Measurements from ENCODE around the gene CPLANE2.
A peak's percentile ranks its signal among the peaks of the same experiment; 100 is the strongest.

CPLANE2 gene

GRCh38 chr1:16210581-16210980 is 26.4 kb downstream of the CPLANE2 start:
- Mint-ChIP-seq H3K4me1 (peaks cover 11% of the 10 kb centered on the region), H3K4me3 (no peak overlapping the region), H3K36me3 (peaks cover 5% of the 10 kb centered on the region), H3K27ac (no peak overlapping the region), H3K9me3 (no peaks in the 10 kb centered on the region)
- no peak for ATAC-seq
- DNase-seq (ENCODE audit: low spot score in 2 of 2) = no peak

DNA sequence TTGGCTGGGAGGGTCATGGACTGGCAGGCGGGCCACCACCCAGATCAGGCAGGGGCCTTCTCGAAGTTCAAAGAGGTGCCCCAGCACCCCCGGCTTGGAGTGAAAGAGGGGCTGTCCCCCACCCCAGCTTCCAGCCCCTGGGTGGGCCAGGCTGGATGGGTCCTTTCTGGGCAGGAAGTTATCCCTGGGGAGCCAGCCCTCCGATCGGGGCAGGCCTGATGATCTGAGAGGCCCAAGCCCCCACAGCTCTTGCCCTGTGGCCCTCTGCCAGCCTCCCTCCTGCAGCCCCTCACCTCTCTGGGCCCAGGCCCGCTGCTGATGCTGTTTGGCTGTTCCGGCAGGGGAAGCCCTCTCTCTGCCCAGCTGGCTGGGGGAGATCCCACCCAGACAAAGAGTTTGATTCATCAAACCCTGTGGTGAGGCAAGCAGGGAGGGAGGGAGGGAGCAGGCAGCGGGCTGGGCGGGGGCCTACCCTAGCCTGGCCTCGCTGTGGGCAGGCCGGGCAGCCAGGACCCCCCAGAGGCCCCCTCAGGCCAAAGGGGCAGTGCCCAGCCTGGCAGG is 27.1 kb downstream of the CPLANE2 start:
- ATAC-seq (no peak), DNase-seq (ENCODE audit: low spot score in 2 of 2) (no peak)
- H3K4me3 Mint-ChIP-seq = no peak overlapping the region
- H3K36me3 Mint-ChIP-seq = peaks cover 5% of the 10 kb centered on the region
- H3K4me1 Mint-ChIP-seq = peaks cover 14% of the 10 kb centered on the region
- no peak overlapping the region for H3K27ac Mint-ChIP-seq
- H3K9me3 Mint-ChIP-seq = no peaks in the 10 kb centered on the region

GRCh38 chr1:16209132-16209846 is 27.7 kb downstream of the CPLANE2 start:
- peak overlapping the region; percentile 87 for H3K4me3 Mint-ChIP-seq
- peaks cover 20% of the 10 kb centered on the region for H3K4me1 Mint-ChIP-seq
- no peaks in the 10 kb centered on the region for H3K9me3 Mint-ChIP-seq
- peaks cover 5% of the 10 kb centered on the region for H3K36me3 Mint-ChIP-seq
- H3K27ac Mint-ChIP-seq = no peak overlapping the region
- DNase-seq (ENCODE audit: low spot score in 2 of 2) (no peak), ATAC-seq (no peak)

GRCh38 chr1:16208270-16208987 is 28.6 kb downstream of the CPLANE2 start:
- H3K27ac Mint-ChIP-seq = peak overlapping the region; percentile 17
- H3K4me3 Mint-ChIP-seq = peak overlapping the region; percentile 87
- no peak for DNase-seq (ENCODE audit: low spot score in 2 of 2)
- H3K36me3 Mint-ChIP-seq = peaks cover 9% of the 10 kb centered on the region
- ATAC-seq = no peak
- no peaks in the 10 kb centered on the region for H3K9me3 Mint-ChIP-seq
- peaks cover 20% of the 10 kb centered on the region for H3K4me1 Mint-ChIP-seq

DNA sequence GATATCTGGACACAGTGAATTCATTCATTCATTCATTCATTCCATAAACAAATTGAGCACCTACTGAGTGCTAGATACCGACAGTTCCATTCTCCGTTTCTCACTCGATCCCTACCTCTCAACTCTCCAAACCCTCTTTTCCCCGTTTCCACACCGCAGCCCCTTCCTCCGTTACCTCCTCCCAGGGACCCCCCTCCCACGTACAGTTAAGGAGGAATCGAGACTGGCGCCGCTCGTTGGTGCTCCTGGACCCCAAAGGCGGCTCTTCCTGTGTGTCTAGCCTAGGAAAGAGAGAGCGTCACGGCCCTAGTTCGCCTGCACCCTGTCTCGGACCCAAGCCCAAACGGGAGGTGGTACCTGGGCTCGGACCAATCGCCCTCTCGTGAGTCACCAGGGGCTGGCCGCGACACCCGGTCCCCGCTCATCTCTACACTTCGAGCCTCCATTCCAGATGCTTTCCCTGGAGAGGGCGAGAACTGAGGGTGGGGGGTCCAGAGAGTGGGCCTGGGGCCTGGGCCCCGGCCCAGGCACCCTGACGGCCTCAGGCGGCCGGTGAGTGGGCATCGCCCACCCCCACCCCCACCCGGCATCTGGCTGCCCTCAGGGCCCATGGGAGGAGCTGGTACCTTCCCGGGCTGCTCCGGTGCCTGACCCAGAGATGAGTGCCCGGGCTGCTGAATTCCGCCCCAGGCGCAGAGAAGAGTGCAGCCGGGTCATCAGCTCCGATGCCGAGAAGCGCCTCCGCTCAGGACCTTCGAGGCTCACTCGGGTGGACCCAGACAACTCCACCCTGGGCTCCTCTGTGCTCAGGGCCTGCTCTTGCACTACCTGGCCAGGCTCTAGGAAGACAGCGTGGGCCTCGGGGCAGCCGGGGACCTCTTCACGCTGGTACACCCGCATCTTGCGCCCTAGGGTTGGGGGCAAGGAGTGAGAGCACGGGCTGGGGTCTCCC is 29.4 kb downstream of the CPLANE2 start:
- H3K9me3 Mint-ChIP-seq = no peaks in the 10 kb centered on the region

DNA sequence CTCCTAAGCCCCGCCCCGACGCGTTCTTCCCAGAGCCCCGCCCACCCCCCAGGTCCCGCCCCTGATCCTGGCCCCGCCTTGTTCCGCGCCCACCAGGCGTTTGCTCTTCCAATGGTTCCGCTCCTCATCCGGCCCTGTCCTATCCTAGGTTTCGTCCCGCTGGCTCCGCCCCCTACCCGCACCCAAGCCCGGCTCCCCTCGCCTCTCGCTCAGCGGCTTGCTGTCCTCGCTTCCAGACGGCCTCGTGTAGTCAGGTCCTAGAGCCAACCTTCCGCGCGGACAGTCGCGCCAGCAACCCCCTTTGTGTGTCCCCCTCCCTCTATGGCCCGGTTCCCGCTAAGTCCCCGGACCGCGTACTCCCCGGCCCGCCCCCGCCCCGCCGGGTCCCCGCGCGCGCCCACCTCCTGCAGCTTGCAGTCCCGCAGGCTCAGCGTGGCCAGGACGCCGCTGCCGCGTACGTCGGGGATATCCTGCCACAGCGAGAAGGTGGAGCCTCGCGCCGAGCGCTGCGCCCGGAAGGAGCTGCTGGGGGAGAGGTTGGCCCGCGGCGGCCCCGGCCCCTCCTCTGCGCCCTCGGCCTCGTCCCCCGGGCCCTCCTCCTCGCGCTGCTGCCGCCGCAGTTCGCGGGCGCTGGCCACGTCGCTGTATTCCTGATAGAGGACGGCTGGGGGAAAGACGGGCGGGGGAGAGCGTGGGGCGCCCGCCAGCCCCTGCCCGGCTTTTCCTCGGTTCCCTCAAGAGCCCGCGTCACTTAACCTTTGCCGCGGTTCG is 30.3 kb downstream of the CPLANE2 start:
- Mint-ChIP-seq H3K27ac (peak overlapping the region; percentile 95), H3K36me3 (peaks cover 17% of the 10 kb centered on the region), H3K4me1 (peaks cover 20% of the 10 kb centered on the region), H3K4me3 (peak overlapping the region; percentile 87), H3K9me3 (no peaks in the 10 kb centered on the region)
- peak; percentile 92 for ATAC-seq
- peak; percentile 82 to 97 for DNase-seq (ENCODE audit: low spot score in 2 of 2)

More for the DNA sequence above, 29.4 kb downstream of the CPLANE2 start:
- H3K27ac Mint-ChIP-seq = peak overlapping the region; percentile 95
- peak overlapping the region; percentile 87 for H3K4me3 Mint-ChIP-seq
- peaks cover 15% of the 10 kb centered on the region for H3K36me3 Mint-ChIP-seq
- ATAC-seq (no peak), DNase-seq (ENCODE audit: low spot score in 2 of 2) (no peak)
- peaks cover 20% of the 10 kb centered on the region for H3K4me1 Mint-ChIP-seq

GRCh38 chr1:16205891-16206546 is 31.0 kb downstream of the CPLANE2 start:
- H3K36me3 Mint-ChIP-seq = peaks cover 17% of the 10 kb centered on the region
- DNase-seq (ENCODE audit: low spot score in 2 of 2) = no peak
- peak overlapping the region; percentile 95 for H3K27ac Mint-ChIP-seq
- peak overlapping the region; percentile 87 for H3K4me3 Mint-ChIP-seq
- peak; percentile 17 for ATAC-seq
- no peaks in the 10 kb centered on the region for H3K9me3 Mint-ChIP-seq
- H3K4me1 Mint-ChIP-seq = peaks cover 20% of the 10 kb centered on the region

DNA sequence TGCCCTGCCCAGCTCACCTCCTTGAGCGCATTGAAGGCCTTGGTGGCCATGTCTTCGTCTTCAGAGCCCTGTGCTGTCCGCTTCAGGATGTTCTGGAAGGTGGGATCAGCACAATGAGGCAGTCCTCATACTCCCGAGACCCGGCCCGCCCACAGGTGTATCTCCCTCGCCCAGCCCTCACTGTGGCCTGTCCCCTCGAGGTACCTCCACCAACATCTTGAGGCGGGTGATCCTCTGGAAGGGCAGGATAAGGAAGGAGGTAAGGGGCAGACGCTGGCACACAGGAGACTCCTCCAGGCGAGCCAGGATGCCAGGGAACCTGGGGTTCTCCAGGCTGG is 31.7 kb downstream of the CPLANE2 start:
- H3K4me1 Mint-ChIP-seq = peaks cover 20% of the 10 kb centered on the region
- H3K9me3 Mint-ChIP-seq = no peaks in the 10 kb centered on the region
- ATAC-seq = no peak
- peak overlapping the region; percentile 87 for H3K4me3 Mint-ChIP-seq
- no peak for DNase-seq (ENCODE audit: low spot score in 2 of 2)
- H3K27ac Mint-ChIP-seq = no peak overlapping the region
- H3K36me3 Mint-ChIP-seq = peaks cover 17% of the 10 kb centered on the region

DNA sequence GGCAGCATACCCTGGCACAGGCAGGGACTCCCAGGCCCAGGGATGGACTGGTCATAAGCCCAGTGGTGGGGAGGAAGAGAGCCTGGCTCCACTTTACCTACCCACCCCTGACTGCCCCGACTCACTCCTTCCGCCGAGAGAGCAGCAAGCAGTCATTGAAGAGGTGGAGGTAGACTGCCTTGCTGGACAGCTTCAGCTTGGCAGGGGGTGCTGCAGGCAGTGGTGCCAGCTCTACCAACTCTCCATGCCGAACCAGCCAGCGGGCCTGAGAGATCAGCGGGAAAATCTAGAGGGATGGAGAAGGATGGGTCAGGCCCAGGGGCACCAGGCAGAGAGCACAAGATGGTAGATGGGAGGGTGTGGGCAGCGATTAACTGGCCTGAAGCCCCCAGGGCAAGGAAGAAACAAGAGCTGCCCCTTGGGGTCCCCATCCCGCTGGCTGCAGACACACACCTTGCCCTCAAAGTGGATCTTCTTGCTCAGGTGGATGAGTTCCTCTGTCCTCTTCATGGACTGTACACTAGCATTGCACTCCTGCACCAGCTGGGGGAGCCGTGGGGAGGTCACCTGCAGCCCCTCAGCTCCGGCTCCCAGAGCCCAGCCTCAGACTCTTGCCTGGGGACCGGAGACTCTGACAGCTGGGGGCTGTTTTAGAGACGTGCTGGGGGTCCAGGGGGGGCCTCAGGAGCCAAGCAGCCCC is 32.2 kb downstream of the CPLANE2 start:
- Mint-ChIP-seq H3K4me1 (peaks cover 20% of the 10 kb centered on the region), H3K4me3 (peak overlapping the region; percentile 87), H3K36me3 (peaks cover 17% of the 10 kb centered on the region), H3K27ac (no peak overlapping the region), H3K9me3 (no peaks in the 10 kb centered on the region)
- DNase-seq (ENCODE audit: low spot score in 2 of 2) = peak in 1 of 2 donors; percentile 60
- ATAC-seq = no peak

GRCh38 chr1:16204216-16204615 is 32.8 kb downstream of the CPLANE2 start:
- no peak overlapping the region for H3K27ac Mint-ChIP-seq
- no peaks in the 10 kb centered on the region for H3K9me3 Mint-ChIP-seq
- H3K4me3 Mint-ChIP-seq = peak overlapping the region; percentile 87

DNA sequence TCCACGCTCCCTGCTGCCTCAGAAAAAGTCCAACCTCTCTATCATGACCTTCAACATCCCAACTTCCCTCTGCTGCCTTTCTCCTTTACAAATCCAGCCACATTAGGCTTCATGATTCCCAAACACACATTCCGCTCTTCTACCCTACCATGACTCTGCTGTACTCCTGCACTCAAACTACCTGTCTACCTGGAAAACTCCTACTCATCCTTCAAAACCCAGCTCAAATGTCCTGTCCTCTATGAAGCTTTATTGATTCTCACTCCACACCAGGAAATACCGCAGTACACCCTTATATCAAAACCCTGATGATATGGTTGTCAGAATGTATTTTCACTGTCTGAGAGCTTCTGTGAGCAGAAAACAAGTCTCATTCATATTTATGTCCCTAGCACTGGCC is 33.4 kb downstream of the CPLANE2 start:
- DNase-seq (ENCODE audit: low spot score in 2 of 2) (no peak), ATAC-seq (no peak)
- Mint-ChIP-seq H3K27ac (peak overlapping the region; percentile 0), H3K36me3 (peaks cover 17% of the 10 kb centered on the region), H3K4me3 (no peak overlapping the region), H3K9me3 (no peaks in the 10 kb centered on the region), H3K4me1 (peaks cover 26% of the 10 kb centered on the region)

More at GRCh38 chr1:16204216-16204615, 32.8 kb downstream of the CPLANE2 start:
- no peak for ATAC-seq
- Mint-ChIP-seq H3K4me1 (peaks cover 20% of the 10 kb centered on the region), H3K36me3 (peaks cover 17% of the 10 kb centered on the region)
- no peak for DNase-seq (ENCODE audit: low spot score in 2 of 2)

DNA sequence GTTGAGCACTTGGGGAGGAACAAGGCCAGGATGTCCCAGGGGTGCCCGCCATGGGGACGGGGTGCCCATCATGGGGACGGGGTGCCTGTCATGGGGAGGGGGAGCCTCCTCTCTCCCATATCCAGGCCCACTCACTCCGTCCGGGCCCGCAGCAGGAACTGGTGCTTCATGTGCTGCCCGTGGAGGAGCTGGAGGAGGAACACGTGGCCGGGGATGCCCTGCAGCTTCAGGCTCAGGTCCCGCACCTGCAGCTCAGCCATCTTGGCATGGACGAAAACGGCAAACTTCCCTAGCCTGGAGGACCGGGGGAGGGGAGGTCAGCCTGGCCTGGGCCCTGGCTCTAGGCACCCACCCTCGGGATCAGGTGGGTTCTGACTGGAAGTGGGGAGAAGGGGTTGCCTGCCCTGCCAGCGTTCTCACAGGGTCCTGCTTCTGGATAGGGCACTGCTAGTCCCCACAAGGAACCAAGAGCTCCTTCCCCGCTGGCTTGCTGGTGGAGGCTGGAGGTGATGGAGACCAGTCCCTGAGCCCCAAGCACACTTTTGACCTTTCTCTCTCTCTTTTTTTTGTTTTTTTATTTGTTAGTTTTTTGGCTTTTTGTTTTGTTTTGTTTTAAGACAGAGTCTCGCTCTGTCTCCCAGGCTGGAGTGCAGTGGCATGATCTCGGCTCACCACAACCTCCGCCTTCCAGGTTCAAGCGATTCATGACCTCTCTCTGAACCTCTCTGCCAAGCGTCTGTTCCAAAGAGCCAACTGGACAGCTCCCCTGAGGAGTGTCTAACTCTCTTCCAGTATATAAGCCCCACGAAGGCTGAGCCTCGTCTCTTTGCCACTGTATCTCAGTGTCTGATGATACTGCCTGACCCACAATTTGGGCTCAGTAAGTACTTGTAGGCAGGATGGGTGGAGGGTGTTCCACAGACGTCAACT is 34.4 kb downstream of the CPLANE2 start:
- no peak for ATAC-seq
- no peak for DNase-seq (ENCODE audit: low spot score in 2 of 2)
- H3K27ac Mint-ChIP-seq = peak overlapping the region; percentile 0
- H3K4me1 Mint-ChIP-seq = peaks cover 27% of the 10 kb centered on the region
- peaks cover 16% of the 10 kb centered on the region for H3K36me3 Mint-ChIP-seq
- H3K4me3 Mint-ChIP-seq = no peak overlapping the region
- no peaks in the 10 kb centered on the region for H3K9me3 Mint-ChIP-seq

GRCh38 chr1:16199700-16200099 is 37.3 kb downstream of the CPLANE2 start:
- ATAC-seq = no peak
- Mint-ChIP-seq H3K9me3 (no peaks in the 10 kb centered on the region), H3K4me3 (no peak overlapping the region), H3K36me3 (peaks cover 11% of the 10 kb centered on the region), H3K27ac (peak overlapping the region; percentile 91), H3K4me1 (peaks cover 12% of the 10 kb centered on the region)
- no peak for DNase-seq (ENCODE audit: low spot score in 2 of 2)
